ENCODE measurements around the gene MAN1C1.
"Not testable (repeated sequence)": the region's sequence is repeated elsewhere in the genome, so short reads cannot be mapped to it uniquely, and the experiment has no call there.

The MAN1C1 gene

DNA sequence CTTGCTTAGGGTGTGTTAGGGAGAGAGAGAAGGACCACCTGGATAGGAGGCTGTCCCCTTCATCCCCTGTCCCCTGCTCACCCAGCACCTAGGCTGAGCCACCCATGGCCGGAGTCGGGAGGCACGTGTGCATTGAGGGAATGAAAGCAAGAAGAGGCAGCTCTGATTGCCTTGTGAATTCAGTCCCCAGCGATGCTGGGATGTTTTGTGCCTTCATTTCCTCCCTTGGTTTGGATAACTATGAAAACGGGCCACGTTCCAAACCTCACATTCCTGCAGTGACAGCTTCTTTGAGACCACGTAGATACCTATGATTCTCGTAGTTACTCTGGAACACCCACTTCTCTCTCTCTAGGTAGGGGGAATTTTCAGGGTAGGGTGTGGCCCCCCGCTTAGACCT lies 67.1 kb downstream of the MAN1C1 start:
- no peak for DNase-seq

DNA sequence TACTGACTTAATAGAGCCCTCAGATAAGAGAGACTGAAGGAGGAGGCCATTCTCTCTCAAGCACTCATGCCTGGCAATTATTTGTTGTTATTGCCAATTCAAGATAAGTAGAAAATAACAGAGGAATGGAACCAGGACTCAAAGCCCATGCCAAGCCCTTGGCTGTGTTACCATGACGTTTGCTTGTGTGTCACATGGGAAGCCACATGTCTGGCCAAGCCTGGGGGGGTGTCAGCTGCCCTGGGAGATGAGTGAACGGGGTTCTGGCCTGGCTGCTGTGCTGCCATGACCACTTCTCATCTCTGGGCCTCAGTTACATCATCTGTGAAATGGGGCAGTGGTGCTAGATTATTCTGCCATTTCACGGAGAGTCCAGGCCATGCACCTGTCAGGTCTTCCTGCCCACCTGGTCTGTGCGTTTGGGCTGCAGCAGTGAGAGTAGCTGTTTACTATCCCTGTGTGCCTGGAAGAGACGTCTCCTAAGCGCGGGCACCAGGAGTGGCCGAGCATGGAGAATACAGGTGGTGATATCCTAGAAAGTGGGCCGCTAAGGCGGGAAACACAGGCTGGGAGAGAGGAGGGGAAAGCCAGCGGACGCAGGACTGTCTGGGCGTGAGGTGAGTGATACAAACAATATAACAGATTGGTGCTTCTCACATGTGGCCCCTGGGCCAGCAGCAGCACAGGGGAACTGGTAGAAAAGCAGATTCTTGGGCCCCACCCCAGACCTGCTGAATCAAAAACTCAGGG lies 67.8 kb downstream of the MAN1C1 start:
- DNase-seq: no peak

DNA sequence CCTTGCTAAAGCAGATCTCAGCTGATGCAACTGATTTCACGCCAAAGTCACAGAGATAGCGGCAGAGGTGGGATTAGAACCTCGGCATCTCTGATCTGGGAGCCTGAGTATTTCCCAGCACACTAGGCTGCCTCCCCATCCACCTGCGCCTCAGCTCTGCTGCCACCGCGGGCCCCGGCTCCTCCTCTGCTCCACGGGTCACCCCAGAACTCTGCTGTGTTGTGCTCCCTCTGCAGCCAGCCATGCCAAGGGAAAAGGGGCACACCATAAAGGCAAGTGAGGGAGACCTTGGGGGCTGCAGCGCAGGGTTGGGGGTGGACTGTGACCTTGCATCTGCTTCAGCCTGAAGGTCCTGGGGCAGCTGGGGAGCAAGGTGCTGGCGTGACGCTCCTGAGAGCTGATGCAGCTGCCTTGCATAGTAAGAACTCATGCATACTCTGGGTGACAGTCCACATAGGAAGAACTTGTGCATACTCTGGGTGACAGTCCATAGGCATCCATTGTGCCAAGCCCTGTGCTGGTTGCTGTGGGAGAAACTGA lies 68.7 kb downstream of the MAN1C1 start:
- no peak for DNase-seq

DNA sequence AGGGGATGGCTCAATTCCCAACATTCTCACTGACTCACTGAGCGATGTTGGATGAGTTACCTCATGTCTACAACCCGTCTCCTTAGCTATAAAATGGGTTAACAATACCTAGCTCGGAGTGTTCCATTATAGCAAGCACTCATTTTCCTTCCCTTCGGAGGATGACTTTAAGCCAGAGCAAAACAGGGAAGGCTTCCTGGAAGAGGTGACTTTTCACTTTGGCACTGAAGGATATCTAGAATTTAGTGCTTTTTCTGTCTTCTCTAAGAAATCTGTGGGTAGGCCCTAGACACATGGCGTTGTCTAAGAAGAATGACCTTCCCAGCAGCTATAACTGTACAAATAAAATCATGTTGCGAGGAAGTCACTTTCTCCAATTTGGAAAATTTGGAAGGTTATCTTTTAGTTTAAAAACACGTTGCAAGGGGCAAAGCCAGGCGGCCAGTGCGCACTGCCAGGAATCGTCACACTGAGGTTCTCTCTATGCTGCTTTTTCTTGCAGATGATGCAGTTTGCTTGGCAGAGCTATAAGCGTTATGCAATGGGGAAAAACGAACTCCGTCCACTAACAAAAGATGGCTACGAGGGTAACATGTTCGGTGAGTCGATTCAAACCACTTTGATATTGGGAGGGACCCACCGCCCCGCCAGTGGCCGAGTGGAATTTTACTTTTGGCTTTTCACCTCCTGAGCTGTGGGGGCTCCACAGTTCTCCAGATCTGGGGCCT lies 69.5 kb downstream of the MAN1C1 start:
- DNase-seq: no peak

DNA sequence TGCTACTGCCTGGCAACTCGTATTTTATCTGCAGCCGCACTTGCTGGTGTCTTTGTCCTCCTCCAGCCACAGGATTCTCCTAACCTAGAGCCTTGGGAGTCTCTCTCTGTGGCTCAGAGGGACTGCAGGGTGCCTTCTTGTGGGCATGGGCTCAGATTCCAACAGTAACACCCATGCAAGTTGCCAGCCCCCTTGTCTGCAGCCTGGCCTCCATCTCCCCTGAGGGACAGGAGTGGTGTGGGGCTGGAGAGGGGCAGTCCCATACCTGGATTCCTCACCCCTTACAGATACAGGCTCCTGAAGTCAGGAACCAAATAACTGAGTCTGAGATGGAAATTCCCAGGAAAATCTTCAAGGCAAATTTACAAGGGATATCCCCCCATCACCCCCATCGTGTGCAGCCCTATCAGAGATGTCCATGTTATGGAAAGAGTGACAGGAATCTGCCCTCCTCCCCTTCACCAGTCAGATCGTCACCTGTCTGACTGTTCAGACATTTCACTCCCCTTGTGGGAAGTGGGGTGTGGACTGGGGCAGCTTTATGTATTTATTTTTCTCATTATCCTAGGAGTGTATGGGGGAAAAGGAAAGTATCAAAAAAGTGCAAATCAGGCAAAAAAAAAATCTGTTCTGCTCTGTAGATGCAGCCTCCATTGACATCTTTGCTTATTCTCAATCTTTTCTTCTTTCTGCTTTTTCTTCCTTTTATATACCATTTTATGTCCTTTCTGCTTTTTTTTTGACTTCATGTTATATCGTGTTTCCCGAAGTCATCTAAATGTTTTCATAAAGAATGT lies 70.8 kb downstream of the MAN1C1 start:
- no peak for DNase-seq

DNA sequence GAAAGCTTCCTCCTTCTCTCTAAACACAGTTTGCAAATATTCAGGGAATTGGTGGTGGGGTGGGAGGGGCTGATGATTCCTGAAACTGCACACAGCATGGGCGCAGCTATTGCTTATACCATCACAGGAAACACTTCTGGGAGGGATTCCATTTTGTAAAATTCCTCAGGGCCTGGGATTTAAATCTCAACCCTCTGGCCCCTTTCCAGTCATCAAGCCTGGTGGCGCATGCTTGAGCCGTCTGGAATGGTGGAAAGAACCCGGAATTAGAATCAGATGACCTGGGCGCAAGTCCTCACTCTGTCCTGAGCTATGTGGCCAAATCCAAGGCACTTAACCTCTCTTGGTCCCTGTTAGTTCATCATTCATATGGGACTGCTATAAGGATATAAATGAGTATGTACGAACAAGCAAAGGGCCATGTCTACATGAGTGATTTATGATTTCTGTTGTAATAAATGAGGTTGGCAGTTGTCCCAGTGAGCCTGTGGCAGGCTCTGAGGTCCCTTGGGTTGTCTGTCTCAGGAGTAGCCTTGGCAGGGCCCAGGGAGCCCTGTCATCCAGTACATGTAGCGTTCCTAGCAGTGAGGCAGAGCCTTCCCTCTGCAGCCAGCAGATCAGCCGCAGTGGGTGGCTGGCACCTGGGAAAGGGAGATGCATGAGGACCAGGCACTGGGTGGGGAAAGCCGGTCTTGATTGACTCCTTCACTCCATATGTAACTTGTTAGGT lies 72.0 kb downstream of the MAN1C1 start:
- no peak for DNase-seq

DNA sequence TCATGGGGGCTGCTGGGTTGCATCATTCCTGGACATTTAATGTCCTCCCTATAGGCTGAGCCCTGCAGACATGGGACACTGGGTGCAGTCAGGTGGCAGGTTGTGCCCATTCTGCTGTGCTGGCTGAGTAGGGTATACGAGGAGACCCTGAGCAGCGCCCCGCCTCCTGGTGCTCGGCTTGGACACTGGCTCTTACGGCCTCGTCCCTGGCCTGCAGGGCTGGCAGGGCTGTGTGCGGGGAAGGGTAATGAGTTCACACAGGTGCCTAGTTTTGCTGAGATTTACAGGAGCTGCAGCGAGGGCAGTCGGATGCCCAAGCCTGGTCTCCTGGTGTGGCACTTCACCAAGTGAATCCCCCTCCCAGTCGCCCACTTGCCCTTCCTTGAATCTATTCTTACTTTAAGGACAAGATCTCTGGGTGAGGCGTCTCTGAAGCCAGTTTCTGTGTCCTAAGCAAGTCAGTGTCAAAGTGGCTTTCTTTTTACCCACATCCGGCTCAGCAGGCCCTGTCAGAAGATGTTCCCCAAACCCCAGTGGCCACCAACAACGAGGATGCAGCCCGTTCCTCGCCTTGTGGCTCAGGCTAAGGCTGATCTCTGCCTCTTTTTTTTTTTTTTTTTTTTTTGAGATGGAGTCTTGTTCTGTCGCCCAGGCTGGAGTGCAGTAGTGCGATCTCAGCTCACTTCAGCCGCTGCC lies 73.2 kb downstream of the MAN1C1 start:
- no peak for DNase-seq

DNA sequence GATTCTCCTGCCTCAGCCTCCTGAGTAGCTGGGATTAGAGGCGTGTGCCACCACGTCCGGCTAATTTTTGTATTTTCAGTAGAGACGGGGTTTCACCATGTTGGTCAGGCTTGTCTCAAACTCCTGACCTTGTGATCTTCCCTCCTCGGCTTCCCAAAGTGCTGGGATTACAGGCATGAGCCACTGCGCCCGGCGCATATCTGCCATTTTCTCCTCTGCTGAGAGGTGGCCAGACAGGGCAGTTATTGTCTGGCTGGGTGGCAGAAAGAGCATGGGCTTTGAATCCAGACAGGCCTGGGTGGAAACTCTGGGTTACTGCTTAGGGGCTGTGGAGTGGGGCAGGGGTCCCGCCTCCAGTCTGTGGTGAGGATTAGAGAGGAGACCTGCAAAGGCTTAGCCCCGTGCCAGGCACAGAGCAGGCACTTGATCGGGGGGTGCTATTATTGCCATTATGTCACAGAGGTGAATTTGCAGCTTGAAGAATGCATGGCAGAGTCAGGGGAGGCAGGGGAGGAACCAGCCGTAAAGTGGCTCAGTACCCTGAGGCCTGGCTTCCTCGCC lies 73.9 kb downstream of the MAN1C1 start:
- DNase-seq: no peak

DNA sequence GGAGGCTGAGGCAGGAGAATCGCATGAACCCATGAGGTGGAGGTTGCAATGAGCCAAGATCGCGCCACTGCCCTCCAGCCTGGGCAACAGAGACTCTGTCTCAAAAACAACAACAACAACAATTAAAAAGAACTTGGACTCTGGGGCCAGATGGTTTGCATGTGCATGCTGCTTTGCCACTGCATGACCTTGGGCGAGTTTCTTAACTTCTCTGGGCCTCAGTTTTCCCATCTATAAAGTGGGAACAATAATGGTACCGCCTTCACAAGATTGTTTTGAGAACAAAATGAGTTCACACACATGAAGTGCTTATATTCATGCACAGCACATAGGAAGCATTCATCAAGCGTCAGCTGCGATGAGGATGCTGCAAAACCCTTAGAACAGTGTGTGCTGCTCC lies 74.6 kb downstream of the MAN1C1 start:
- no peak for DNase-seq

DNA sequence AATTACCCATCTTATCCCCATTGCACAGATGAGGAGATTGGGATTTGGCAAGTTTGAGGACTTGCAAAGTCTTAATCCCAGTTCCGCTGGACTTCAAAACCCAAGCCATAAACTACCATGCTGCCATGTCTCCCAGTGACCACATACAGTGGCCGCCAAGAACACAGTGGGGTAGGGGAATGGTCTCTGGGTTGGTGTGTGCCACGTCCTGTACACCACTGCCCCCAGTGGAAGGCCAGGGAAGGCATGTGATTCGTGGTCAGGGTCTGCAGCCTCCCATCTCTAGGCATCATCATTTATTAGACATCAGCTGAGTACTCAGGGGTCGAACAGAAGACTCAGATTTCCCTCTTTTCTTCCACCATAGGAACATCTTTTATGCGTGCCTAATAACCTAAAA lies 76.0 kb downstream of the MAN1C1 start:
- DNase-seq: no peak

DNA sequence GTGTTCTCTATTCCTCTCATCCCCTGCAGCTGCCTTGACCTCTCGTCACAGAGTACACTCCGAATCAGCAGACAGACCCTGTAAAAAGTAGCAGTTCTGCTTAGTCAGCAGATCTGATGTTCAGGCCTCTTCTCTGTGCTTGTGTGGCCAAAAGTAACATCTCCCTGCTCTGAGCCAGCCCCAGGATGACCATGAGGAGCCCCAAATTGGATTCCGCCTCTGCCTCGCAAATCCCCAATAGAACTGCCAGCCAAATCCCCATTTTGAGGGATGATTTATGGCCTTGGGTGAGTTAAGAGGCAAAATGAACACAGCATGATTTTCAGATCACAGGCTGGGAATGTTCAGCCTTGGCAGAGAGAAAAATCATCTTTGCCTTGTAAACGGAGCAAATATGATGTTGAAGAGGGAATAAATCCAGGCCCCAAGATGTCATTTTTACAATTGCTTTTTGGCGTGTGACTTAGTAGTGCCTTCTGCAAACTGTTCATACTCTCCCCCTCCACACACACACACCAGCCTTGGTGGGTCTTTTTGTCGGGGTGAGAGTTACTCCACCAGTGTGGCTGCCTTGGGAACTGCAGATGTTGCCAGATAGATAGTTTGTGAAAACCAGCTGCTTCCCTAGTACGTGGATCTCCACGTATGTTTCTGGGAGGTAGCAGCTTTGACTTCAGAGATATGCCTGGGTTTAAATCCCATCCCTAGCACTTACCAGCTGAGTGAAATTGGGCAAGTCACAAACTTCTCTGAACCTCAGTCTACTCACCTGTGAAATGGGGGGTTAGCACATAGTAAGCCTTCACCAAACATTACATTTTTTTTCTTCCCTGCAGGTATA lies 77.8 kb downstream of the MAN1C1 start:
- DNase-seq: no peak

DNA sequence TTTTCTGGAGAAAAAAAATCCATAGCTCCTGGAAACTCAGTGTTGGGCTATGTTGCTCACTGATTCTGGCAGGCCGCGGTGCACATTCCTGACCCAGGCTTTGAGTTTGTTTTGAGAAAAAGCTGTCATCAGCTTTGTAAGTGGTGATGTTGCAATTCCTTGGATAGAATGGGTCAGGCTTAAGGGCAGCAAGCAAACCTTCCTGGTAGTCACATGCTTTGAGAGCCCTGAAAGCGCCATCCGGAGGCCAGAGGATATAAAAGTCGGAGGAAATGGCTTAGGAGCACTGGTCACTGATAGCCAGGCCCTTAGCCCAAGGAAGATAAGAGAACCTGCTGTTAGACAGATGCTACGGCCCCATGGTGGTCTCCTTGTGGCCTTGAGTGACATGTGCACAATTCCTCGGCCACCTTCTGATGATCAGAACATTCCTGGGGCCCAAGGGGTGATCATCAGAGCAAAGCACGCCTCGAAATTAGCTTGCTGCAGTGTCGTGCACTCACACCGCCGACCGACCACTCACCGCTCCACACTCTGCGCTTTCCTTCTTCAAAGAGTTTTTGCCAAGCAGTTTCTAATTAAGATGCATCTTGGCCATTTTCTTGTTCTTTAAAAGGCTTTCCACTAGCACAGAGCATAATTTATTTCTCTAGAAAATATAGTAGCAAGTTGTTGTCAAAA lies 78.6 kb downstream of the MAN1C1 start:
- no peak for DNase-seq

DNA sequence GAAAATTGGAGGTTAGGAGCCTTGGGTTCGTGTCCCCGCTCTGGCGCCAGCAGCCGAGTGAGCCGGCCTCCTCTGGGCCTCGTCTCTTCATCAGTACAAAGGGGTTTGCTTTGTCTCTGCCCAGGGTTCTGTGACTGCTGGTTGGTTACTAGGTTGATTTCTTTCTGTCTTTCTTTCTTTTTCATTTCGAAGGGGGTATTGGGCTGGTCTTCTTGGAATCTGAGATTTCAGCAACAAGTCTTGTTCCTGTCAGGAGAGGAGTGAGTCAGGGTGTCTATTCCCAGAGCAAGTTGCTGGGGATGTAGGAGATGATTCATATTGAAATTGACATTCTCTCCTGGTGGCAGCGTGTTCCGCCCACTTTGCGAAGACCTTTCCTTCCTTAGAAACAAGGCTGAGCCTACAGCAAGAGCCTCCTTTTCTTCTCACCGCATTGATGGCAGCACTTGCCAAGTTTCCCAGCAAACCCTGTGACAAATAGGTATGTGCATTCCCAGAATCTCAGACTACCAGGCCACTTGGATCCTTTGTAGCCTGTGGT lies 79.2 kb downstream of the MAN1C1 start:
- DNase-seq: no peak

DNA sequence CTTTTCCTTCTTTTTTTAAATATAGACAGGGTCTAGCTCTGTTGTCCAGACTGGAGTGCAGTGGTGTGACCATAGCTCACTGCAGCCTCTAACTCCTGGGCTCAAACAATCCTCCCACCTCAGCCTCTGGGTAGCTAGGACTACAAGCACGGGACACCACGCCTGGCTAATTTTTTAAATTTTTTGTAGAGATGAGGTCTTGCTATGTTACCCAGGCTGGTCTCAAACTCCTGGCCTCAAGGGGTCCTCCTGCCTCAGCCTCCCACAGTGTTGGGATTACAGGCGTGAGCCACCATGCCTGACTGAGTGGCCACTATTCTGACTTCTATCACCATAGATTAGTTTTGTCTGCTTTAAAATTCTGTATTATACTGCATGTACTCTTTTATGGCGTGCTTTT lies 80.1 kb downstream of the MAN1C1 start:
- DNase-seq: not testable (repeated sequence)

DNA sequence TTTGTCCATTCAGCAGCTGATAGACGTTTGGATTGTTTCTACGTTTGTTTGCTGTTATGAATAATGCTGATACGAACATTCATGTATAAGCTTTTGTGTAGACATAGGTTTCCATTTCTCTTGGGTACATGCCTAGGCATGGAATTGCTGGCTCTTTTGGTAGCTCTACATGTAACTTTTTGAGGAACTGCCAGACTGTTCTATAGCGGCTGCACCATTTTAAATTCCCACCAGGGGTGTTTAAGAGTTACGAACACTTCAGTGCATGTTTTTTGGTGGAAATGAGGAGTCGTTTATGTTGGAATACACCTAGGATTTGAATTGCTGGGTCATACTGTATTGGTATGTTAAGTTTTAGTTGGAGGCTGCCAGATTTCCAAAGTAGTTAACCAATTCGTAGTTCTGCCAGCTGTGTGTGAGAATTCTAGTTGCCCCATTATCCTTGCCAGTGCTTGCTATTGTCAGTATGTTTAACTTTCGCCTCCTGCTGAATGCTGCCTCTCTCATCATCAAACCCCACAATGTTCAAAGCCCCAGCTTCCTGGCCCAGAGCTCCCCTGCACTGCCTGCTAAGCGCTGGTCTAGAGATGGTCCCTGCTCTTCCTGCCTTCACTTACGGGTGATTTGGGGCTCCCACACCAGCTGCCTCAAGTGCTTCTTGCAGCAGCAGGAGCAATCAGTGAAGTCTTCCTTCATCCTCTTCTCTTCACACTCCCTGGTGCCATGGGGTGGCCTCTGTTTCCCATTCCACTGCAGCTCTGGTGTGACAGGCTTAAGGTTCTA lies 81.0 kb downstream of the MAN1C1 start:
- DNase-seq: no peak

DNA sequence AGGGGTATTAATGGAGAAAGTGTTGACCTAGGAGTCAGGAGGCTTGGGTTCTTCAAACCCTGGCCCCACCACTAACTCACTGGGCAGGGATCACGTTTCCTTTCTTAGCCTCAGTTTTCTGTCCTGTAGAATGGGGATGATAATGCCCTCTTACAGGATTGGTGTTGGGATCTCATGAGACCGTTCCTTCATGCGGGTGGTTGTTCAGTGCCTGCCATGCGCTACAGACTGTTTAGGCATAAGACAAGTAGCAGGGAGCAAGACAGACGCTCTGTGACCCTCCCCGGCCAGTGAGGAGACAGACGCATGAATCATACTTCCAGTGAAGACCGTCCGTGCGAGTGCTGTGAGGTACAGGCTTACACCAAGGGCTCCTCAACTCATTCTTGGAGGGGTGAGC lies 81.7 kb downstream of the MAN1C1 start:
- DNase-seq: no peak

DNA sequence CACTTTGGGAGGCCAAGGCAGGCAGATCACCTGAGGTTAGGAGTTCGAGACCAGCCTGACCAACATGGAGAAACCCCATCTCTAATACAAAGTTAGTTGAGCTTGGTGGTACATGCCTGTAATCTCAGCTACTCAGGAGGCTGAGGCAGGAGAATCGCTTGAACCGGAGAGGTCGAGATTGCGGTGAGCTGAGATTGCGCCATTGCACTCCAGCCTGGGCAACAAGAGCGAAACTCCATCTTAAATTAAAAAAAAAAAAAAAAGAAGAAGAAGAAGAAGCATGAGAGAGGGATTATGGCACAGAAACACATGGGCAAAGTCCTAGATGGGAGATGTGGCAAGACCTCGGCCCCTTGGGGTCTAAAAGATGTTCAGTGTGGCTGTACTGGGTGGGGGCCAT lies 82.5 kb downstream of the MAN1C1 start:
- DNase-seq: not testable (repeated sequence)

DNA sequence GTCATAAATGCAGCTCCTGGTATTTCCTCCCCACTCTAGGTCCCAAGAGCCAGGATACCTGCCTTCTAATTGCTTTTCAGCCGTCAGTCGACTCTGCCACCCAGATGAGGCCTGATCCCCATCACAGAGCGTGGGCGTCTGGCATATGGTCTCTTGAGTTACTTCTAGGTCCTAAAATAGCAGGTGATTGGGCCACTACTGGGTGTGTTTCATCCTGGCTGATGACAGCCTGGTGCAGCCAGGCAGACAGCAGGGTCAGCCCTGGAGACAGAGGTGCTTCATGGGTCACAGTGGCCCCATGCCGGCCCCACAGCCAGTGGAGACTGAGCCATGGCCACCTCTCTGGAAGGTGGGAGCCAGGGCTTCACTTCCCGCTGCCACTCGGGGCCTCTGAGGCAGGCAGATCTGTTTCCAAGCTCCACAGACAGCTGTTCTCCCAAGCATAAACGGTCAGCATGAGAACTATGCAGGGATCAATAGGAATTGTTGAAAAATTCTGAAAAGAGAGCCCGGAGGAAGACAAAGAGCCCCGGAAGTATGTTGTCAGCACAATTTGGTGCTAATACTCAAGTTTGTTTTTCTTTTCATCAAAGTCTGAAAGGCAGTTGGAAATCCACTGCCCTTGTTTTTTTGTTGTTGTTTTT lies 83.0 kb downstream of the MAN1C1 start:
- DNase-seq: no peak

DNA sequence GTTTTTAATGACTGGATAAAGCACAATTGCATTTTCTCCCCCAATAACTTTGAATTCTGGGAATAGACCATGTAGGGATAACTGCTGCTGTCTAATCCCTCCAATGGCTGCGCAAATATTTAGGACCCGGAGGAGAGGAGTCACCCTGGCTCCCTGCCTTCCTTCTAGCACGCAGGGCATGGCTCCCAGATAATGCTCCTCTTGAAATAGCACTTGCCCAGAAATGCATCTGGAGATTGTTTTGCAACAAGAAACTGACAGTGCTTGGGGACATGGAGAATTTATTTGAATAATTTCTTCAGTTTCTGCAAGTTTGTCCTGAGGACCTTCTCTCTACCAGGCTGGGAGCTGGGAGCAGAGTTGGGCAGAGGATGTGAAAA lies 83.5 kb downstream of the MAN1C1 start:
- DNase-seq: no peak
